Motor neuron (in vitro differentiated cells): ENCODE results near the gene FLRT1. TPM values are rescaled to one million over a fixed set of nuclear protein-coding genes. Genes with fewer than 3 reads are reported as not detected.
A peak's percentile ranks its signal among the peaks of the same experiment; 100 is the strongest.

Experiments
- ATAC-seq, 8 experiments: fragments of 200-7000 bp; cut with Tn5 transposase; replicated peaks in 6 of 8; 2 replicates each; pipeline ENCODE4 v1.8.0; 2021; ENCODE audit warnings: mild to moderate bottlenecking in 8 of 8, moderate library complexity in 8 of 8
- H3K27ac ChIP-seq, 2 donors: fragments of 250-450 bp; sonication (Bioruptor Pico); 2 replicates each; pipeline ENCODE4 v1.9.0; 2021; ENCODE audit warnings: antibody characterized with exemption in 2 of 2, mild to moderate bottlenecking in 2 of 2, moderate library complexity in 1 of 2
- H3K4me1 ChIP-seq, 2 donors: fragments of 250-450 bp; sonication (Bioruptor Pico); replicated peaks in 1 of 2; 2 replicates each; pipeline ENCODE4 v1.6.1; 2021; ENCODE audit warnings: antibody characterized with exemption in 2 of 2, mild to moderate bottlenecking in 2 of 2, moderate library complexity in 1 of 2
- H3K4me3 ChIP-seq, 5 donors: fragments of 250-450 bp; sonication (Bioruptor Pico); 2 replicates each; pipeline ENCODE4 v1.9.0; 2021; ENCODE audit warnings: antibody characterized with exemption in 5 of 5, mild to moderate bottlenecking in 5 of 5, moderate library complexity in 4 of 5
- WGBS, 10 experiments: fragments of 450-650 bp; shearing (Covaris generic); methylation state at CpG; one replicate each; pipeline ENCODE4 v1.0.0; 2022; 5-methylcytosine and 5-hydroxymethylcytosine counted together
- in situ Hi-C, 9 experiments: fragments of 400-800 bp; cut with MboI; loops; one replicate each; pipeline ENCODE4 v1.15.0; 2021; ENCODE audit warnings: low sequenced_read_pairs in 9 of 9, low pct_unique_long_range_greater_than_20kb in 2 of 9; ENCODE audit not compliant: unreplicated experiment in 9 of 9
- total RNA-seq, 8 experiments: library from RNA; unstranded; fragments of 300-600 nt; gene quantifications; 2 replicates each; pipeline versions ENCODE4 v1.2.3 to v1.2.4, GENCODE V29; 2022

FLRT1 gene
- total RNA-seq, 8 experiments from 2014 or later: 0.31 to 10.1 (median 3.6) TPM

DNA sequence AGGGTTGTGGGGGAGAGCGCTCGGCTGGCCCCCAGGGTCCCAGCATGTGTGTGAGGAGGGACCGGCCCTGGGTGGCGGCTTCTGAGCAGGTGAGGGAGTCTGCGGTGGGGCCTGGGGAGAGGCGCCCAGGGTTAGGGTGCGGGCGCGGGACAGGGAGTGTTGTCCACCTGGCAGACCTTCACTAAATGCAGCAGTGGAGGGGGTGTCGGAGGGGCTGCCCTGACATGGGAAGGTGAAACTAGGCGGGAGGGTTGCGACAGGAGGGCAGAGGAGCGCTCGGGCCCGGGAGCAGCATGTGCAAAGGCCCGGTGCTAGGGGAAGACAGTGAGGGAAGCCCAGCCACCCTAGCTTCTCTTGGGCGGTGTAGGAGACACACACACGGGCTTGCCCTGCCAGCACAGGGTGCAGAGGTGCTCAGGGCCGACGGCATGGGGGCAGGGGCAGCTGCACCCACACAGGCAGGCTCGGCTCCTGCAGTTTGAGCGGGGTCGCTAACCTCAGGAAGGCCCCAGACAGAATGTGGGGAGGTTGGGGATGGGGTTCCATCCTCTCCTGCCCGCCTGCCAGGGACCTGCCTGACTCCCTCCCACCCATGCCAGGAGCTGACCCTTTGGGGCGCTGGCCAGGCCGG, 27.3 kb upstream of the FLRT1 start:
- peak in 2 of 8 experiments; percentile 5 to 15 for ATAC-seq
- 70 to 100% (median 80%) methylated on average over 1 to 5 of the region's 26 CpGs; no CpG with 5 or more reads in 5 of the 10 experiments for WGBS, 10 experiments
- no peak overlapping the region for H3K4me3 ChIP-seq
- peak overlapping the region; percentile 9 to 79 for H3K27ac ChIP-seq
- in situ Hi-C loops: loop anchor here in 2 of 9 experiments (10.0 kb wide), 1 partner anchor 136 kb away; no protein-coding TSS in a partner anchor
- peaks cover 42 to 55% of the 10 kb centered on the region in 2 donors for H3K4me1 ChIP-seq

DNA sequence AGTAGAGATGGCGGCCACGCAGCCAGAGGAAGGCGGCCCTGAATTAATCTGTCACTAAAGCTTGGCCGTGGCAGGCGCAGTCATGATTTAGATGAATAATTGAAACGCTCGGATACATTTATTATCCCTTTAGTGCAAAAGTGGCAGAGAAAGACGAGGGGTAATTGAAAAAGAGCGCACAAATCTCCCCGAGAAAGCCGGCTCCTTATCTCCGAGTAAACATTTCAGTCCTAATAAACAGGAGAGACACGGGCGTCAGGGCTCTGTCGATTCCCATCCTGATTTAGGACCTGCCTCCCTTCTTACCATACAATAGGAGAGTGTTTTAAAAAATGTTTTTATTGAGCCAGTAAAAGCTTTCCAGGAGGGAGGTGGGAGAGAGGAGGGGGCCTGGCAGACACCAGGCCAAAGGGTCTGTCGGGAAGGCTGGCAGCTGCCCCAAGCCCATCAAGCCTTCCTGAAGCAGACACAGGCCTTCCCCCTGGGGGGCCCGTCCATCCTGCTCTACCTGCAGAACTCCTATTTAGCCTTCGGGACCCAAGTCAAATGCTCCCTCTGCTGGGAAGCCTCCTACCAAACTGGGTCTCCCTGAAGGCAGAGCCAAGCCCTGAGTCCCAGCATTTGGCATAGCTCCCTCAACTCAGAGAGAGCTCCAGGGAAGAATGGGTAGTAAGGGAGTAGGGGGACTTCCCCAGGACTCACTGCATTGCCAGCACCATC, 26.7 kb upstream of the FLRT1 start:
- Histone ChIP-seq H3K4me1 (peaks cover 48 to 58% of the 10 kb centered on the region in 2 donors), H3K4me3 (no peak overlapping the region), H3K27ac (peak overlapping the region; percentile 19 to 57)
- in situ Hi-C loops: loop anchor here in 2 of 9 experiments (10.0 kb wide), 1 partner anchor 136 kb away; no protein-coding TSS in a partner anchor
- 10 to 100% (median 42%) methylated on average over 1 to 15 of the region's 18 CpGs; no CpG with 5 or more reads in 4 of the 10 experiments for WGBS, 10 experiments
- peak in 5 of 8 experiments; percentile 2 to 34 (median 10) for ATAC-seq

DNA sequence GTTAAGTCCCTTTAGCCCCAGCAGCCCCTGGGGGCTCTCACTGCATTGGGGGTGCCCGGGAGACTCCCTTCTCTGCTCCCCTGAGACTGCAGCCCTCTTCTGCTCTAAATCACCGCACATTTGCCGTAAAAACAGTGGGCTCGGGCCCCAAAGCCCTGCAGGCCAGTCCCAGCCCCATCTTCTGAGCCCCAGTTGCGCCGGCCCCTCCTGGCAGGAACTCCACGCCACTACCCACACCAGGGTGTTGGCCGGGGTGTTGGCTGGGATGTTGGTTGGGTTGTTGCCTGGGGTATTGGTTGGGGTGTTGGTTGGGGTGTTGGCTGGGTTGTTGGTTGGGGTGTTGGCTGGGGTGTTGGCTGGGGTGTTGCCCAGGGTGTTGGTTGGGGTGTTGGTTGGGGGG, 26.0 kb upstream of the FLRT1 start:
- WGBS, 10 experiments: 100% methylated on average over 3 of the region's 8 CpGs; no CpG with 5 or more reads in 9 of the 10 experiments
- no peak for ATAC-seq
- in situ Hi-C loops: loop anchor here in 2 of 9 experiments (10.0 kb wide), 1 partner anchor 135 kb away; no protein-coding TSS in a partner anchor
- peak overlapping the region; percentile 19 to 57 for H3K27ac ChIP-seq
- no peak overlapping the region for H3K4me3 ChIP-seq
- peaks cover 55 to 63% of the 10 kb centered on the region in 2 donors for H3K4me1 ChIP-seq

GRCh38 chr11:64010783-64011182, 24.9 kb upstream of the FLRT1 start:
- H3K4me3 ChIP-seq: no peak overlapping the region
- WGBS, 10 experiments: 43 to 100% (median 86%) methylated on average over 1 of the region's 2 CpGs; no CpG with 5 or more reads in 6 of the 10 experiments
- H3K4me1 ChIP-seq: peaks cover 65 to 74% of the 10 kb centered on the region in 2 donors
- in situ Hi-C loops: no loop called here
- no peak overlapping the region for H3K27ac ChIP-seq
- no peak for ATAC-seq

- ATAC-seq: no peak
- Histone ChIP-seq H3K4me1 (peaks cover 67 to 76% of the 10 kb centered on the region in 2 donors), H3K4me3 (no peak overlapping the region), H3K27ac (no peak overlapping the region)
- in situ Hi-C loops: no loop called here
- WGBS, 10 experiments: 100% methylated on average over 1 to 5 of the region's 8 CpGs; no CpG with 5 or more reads in 8 of the 10 experiments
These were observed 24.4 kb upstream of the FLRT1 start for GRCh38 chr11:64011371-64011770.

DNA sequence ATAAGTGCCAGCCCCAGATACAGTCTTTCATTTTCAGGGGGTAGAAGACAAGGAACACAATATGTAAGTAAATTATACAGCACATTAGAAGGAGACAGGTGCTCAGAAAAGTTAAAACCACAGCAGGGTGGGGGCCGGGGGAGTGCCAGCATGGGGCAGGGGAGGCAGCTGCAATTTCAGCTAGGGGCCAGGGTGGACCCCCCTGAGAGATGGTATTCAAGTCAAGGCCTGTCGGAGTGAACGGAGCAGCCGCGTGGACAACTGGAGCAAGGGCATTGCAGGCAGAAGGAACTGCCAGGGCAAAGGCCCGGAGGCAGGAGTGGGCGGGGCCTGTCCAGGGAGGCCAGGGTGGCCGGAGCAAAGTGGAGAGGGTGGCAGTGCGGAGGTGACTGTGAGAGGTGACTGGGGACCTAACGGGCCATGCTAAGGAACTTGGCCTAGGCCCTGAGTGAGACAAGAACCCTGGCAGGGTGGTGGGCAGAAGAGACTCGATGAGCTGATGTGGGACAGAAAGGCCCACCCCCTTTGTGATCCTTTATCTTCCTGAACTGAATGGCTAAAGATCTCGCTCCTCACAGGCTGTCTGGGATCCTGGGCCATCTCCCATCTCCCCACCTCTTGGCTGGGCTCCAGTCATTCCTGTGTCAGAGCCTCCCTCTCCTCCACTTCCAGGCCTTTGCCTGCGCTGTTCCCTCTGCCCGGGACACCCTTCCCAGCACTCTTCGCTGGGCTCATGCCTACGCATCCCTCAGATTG, 22.4 kb upstream of the FLRT1 start:
- ATAC-seq: no peak
- Histone ChIP-seq H3K27ac (peak overlapping the region in 1 of 2 donors; percentile 61), H3K4me1 (peaks cover 57 to 65% of the 10 kb centered on the region in 2 donors), H3K4me3 (no peak overlapping the region)
- in situ Hi-C loops: no loop called here
- 84 to 96% (median 88%) methylated on average over 5 to 6 of the region's 16 CpGs; no CpG with 5 or more reads in 7 of the 10 experiments for WGBS, 10 experiments

- peaks cover 48 to 55% of the 10 kb centered on the region in 2 donors for H3K4me1 ChIP-seq
- peak in 5 of 8 experiments; percentile 47 to 83 (median 77) for ATAC-seq
- no peak overlapping the region for H3K27ac ChIP-seq
- in situ Hi-C loops: no loop called here
- WGBS, 10 experiments: 0% methylated on average over 1 to 6 of the region's 11 CpGs; no CpG with 5 or more reads in 7 of the 10 experiments
- no peak overlapping the region for H3K4me3 ChIP-seq
These were observed 21.4 kb upstream of the FLRT1 start for GRCh38 chr11:64014356-64014755.

GRCh38 chr11:64015510-64015909, 20.2 kb upstream of the FLRT1 start:
- no peak overlapping the region for H3K4me3 ChIP-seq
- no peak for ATAC-seq
- H3K27ac ChIP-seq: no peak overlapping the region
- in situ Hi-C loops: no loop called here
- H3K4me1 ChIP-seq: peaks cover 43 to 50% of the 10 kb centered on the region in 2 donors
- 90% methylated on average over 2 of the region's 20 CpGs; no CpG with 5 or more reads in 9 of the 10 experiments for WGBS, 10 experiments

GRCh38 chr11:64015935-64016845, 19.5 kb upstream of the FLRT1 start:
- Histone ChIP-seq H3K27ac (no peak overlapping the region), H3K4me1 (peaks cover 45 to 52% of the 10 kb centered on the region in 2 donors), H3K4me3 (no peak overlapping the region)
- WGBS, 10 experiments: 65 to 93% (median 89%) methylated on average over 3 to 7 of the region's 35 CpGs; no CpG with 5 or more reads in 7 of the 10 experiments
- in situ Hi-C loops: no loop called here
- ATAC-seq: peak in 7 of 8 experiments; percentile 13 to 63 (median 40)

DNA sequence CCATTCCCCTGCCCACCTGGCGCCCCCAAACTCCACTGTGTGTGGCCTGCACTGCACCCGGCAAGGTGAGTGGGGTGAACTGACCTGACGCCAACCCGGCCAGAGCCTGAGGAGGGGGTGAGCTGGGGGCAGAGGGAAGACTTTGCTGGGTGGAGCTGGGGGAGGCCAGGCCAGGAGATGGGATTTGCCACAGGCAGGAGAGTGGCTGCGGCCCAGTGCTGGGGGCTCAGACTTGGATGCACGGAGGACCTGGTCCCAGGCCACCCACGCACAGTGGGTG, 17.8 kb upstream of the FLRT1 start:
- ATAC-seq: no peak
- Histone ChIP-seq H3K4me3 (no peak overlapping the region), H3K4me1 (peaks cover 53 to 57% of the 10 kb centered on the region in 2 donors), H3K27ac (no peak overlapping the region)
- no CpG with 5 or more reads among the region's 7 CpGs for WGBS, 10 experiments
- in situ Hi-C loops: no loop called here

- in situ Hi-C loops: no loop called here
- Histone ChIP-seq H3K4me3 (no peak overlapping the region), H3K4me1 (peaks cover 49 to 53% of the 10 kb centered on the region in 2 donors), H3K27ac (no peak overlapping the region)
- 50 to 80% methylated on average over 1 of the region's 8 CpGs; no CpG with 5 or more reads in 8 of the 10 experiments for WGBS, 10 experiments
- ATAC-seq: no peak
These were observed 17.4 kb upstream of the FLRT1 start for GRCh38 chr11:64018310-64018709.
